Lung (tissue), 12 donors: Measurements from ENCODE around the gene LILRB1. TPM values are rescaled to one million over a fixed set of nuclear protein-coding genes. Genes with fewer than 3 reads are reported as not detected.
"Not testable (repeated sequence)": the region's sequence is repeated elsewhere in the genome, so short reads cannot be mapped to it uniquely, and the experiment has no call there.

Experiments
- ATAC-seq: fragments of 200-7000 bp; cut with Tn5 transposase; one replicate; pipeline ENCODE4 v1.9.1; 2020; ENCODE audit warnings: moderate number of reproducible peaks; ENCODE audit not compliant: insufficient read depth, low FRiP score
- DNase-seq, 3 donors: peaks; one replicate each; pipeline ENCODE4 v3.0.0-alpha.2; 2013 to 2017
- H3K27ac ChIP-seq, 2 donors: one replicate each; pipeline ENCODE4 v1.5.1; 2013; ENCODE audit warnings: mild to moderate bottlenecking in 2 of 2, moderate library complexity in 2 of 2, control low read depth in 1 of 2, inconsistent platforms in 1 of 2, low read depth in 1 of 2, low read length in 1 of 2
- H3K27me3 ChIP-seq, 3 donors: one replicate each; pipeline ENCODE4 v1.5.1; 2013; ENCODE audit warnings: low read length in 2 of 3; ENCODE audit not compliant: control insufficient read depth in 3 of 3, insufficient read depth in 3 of 3
- H3K36me3 ChIP-seq, 4 donors: one replicate each; pipeline ENCODE4 v1.5.1; 2013; ENCODE audit warnings: low read length in 4 of 4, mild to moderate bottlenecking in 1 of 4, moderate library complexity in 1 of 4; ENCODE audit not compliant: control insufficient read depth in 4 of 4, insufficient read depth in 4 of 4
- H3K4me1 ChIP-seq, 5 donors: one replicate each; pipeline ENCODE4 v1.5.1; 2013; ENCODE audit warnings: low read length in 5 of 5, mild to moderate bottlenecking in 2 of 5, moderate library complexity in 1 of 5; ENCODE audit not compliant: control insufficient read depth in 5 of 5, insufficient read depth in 5 of 5
- H3K4me3 ChIP-seq: one replicate; pipeline ENCODE4 v1.5.1; 2013; ENCODE audit warnings: mild to moderate bottlenecking, control low read depth, moderate library complexity
- H3K9ac ChIP-seq, 2 donors: one replicate each; pipeline ENCODE4 v1.5.1; 2013; ENCODE audit warnings: low read length in 2 of 2, control low read depth in 1 of 2; ENCODE audit not compliant: insufficient read depth in 1 of 2
- H3K9me3 ChIP-seq, 4 donors: one replicate each; pipeline ENCODE4 v1.5.1; 2013; ENCODE audit warnings: low read length in 3 of 4, mild to moderate bottlenecking in 1 of 4, moderate library complexity in 1 of 4; ENCODE audit not compliant: control insufficient read depth in 4 of 4, insufficient read depth in 3 of 4
- WGBS, 2 donors: extraction: QIAGEN DNeasy Blood & Tissue Kit; methylation state at CpG; one replicate each; pipeline ENCODE4 v1.1.7; 2013; 5-methylcytosine and 5-hydroxymethylcytosine counted together
- polyA plus RNA-seq, 2 donors: library from polyadenylated mRNA; stranded (reverse); fragments of 200-250 nt; gene quantifications; one replicate each; pipeline ENCODE4 v1.2.1, GENCODE V29; 2013
- total RNA-seq, 2 donors: library from RNA; depleted of rRNA in 1 of 2; stranded (reverse); fragments of >200 nt in 1 of 2; gene quantifications; one replicate each; pipeline ENCODE4 v1.2.1, GENCODE V29; 2014 to 2021
- TF ChIP-seq, protein P1 (sequence below): IDR thresholded peaks from 2 replicates; pipeline ENCODE4 v1.5.1; 2012; ENCODE audit warnings: mild to moderate bottlenecking; ENCODE audit errors: control extremely low read depth, extremely low read depth
- donor health status: control.
- donor health status: control.
- donor health status: Bipolar disorder and iron deficiency.
- donor health status: healthy.
- donor health status: DM: yes; HTN: yes; CAD: no.

Gene LILRB1
- total and polyA plus RNA-seq, 4 donors: 5.1 to 90.5 (median 20.7) TPM

DNA sequence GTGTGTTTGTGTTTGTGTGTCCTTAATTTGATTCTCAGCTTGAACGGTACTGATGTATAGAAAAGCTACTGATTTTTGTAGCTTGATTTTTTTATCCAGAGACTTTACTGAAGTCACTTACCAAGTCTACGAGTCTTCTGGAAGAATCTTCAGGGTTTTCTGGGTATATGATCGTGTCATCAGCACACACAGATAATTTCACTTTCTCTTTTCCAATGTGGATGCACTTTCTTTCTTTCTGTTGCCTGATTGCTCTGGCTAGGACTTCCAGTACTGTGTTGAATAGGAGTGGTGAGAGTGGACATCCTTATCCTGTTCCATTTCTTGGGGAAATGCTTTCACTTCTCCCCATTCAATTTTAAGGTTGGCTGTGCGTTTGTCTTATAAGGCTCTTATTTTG lies 7.9 kb upstream of the LILRB1 start:
- Histone ChIP-seq H3K9ac (no peak overlapping the region), H3K9me3 (peaks cover 0 to 4% (median 0%) of the 10 kb centered on the region in 4 donors), H3K27me3 (no peaks in the 10 kb centered on the region), H3K4me1 (no peaks in the 10 kb centered on the region), H3K4me3 (no peak overlapping the region), H3K27ac (no peak overlapping the region), H3K36me3 (no peaks in the 10 kb centered on the region)
- TF ChIP-seq, protein P1, sequence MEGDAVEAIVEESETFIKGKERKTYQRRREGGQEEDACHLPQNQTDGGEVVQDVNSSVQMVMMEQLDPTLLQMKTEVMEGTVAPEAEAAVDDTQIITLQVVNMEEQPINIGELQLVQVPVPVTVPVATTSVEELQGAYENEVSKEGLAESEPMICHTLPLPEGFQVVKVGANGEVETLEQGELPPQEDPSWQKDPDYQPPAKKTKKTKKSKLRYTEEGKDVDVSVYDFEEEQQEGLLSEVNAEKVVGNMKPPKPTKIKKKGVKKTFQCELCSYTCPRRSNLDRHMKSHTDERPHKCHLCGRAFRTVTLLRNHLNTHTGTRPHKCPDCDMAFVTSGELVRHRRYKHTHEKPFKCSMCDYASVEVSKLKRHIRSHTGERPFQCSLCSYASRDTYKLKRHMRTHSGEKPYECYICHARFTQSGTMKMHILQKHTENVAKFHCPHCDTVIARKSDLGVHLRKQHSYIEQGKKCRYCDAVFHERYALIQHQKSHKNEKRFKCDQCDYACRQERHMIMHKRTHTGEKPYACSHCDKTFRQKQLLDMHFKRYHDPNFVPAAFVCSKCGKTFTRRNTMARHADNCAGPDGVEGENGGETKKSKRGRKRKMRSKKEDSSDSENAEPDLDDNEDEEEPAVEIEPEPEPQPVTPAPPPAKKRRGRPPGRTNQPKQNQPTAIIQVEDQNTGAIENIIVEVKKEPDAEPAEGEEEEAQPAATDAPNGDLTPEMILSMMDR: no peak
- no peak for DNase-seq
- no peak for ATAC-seq
- WGBS, 2 donors: 65 to 77% methylated on average over 4 of the region's 4 CpGs

DNA sequence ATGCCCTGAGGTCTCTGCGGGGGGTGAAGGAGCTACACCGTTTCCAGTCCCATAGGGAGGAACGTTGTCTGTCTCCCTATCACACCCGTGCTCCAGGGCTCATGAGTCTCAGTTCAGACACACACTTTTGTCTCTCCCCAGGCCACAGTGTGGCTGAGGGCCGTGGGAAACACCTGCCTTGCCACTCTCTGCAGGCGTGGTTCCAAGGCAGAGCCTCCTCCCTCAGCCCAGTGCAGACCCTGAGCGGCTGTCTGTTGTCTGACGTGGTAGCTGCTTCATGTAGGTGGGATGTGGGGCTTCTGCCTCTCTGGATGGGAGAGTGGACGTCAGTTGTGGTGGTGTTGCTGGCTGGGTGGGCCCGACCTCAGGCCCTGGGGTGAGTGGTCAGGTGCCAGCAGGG lies 6.0 kb upstream of the LILRB1 start:
- DNase-seq, H3K4me3 ChIP-seq, ATAC-seq, H3K27me3 ChIP-seq, H3K9ac ChIP-seq, H3K9me3 ChIP-seq, H3K27ac ChIP-seq, H3K4me1 ChIP-seq, H3K36me3 ChIP-seq: not testable (repeated sequence)
- WGBS, 2 donors: 71% methylated on average over 8 to 10 of the region's 10 CpGs

DNA sequence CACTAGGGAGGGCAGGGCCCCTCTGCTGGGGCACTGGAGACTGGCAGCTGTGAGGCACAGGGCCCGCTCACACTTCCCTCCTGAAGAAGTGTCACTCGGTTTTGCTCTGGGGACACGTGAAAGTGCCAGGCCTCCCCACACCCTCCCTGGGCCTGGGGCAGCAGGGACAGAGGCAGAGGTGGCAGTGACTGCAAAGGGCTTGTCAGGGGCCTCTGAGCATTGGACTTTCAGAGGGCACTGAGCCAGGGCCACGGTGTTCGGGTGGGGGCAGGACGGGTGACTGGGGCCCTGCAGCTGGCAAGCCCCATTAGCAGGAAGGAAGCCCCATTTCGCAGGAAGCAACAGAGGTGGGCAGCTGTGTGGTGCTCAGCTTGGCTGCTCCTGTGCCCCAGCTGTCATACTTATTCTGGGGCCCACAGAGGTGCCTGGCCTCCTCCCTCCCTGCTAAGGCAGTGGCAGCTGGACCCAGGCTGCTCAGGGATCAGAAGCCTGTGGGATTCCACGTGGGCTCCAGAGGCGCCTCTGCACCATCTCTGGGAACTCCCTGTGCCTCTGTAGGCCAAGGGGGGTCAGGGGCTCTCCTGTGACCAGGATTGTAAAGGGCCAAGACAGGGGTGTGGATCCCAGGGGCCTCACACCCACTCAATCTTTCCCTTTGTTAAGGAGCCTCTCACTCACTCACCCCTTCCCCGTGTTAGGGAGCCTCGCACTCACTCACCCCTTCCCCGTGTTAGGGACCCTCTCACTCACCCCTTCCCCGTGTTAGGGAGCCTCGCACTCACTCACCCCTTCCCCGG lies 5.2 kb upstream of the LILRB1 start:
- not testable (repeated sequence) for DNase-seq, ATAC-seq, H3K4me1 ChIP-seq, H3K27me3 ChIP-seq, H3K4me3 ChIP-seq, H3K27ac ChIP-seq, H3K36me3 ChIP-seq, H3K9ac ChIP-seq, H3K9me3 ChIP-seq
- WGBS, 2 donors: 48 to 59% methylated on average over 14 of the region's 15 CpGs

DNA sequence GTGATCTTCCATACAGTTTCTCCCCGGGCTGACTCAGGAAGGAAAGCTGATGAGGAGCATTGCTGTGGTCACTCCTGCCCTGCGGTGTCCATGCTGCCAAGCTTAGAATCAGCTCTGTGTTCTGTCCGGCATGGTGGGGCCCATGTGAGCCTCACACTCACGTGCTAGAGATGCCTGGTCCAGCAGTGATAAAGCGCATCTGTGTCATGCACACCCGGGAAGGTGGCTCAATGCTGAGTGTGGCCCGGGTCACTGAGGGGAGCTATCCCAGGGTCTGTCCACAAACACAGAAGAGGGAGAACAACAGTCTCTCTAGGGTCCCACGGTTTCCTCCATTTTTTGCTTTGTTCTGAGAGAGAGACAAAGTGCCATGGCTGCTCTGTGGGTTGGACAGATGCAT lies 3.5 kb upstream of the LILRB1 start:
- H3K27me3 ChIP-seq: no peaks in the 10 kb centered on the region
- no peak for ATAC-seq
- no peak overlapping the region for H3K27ac ChIP-seq
- peaks cover 0 to 4% (median 0%) of the 10 kb centered on the region in 4 donors for H3K9me3 ChIP-seq
- WGBS, 2 donors: 84 to 91% methylated on average over 8 of the region's 8 CpGs
- no peak for DNase-seq
- TF ChIP-seq, protein P1: no peak
- peaks cover 0 to 3% (median 0%) of the 10 kb centered on the region in 5 donors for H3K4me1 ChIP-seq
- no peak overlapping the region for H3K4me3 ChIP-seq
- H3K36me3 ChIP-seq: no peaks in the 10 kb centered on the region
- H3K9ac ChIP-seq: no peak overlapping the region

DNA sequence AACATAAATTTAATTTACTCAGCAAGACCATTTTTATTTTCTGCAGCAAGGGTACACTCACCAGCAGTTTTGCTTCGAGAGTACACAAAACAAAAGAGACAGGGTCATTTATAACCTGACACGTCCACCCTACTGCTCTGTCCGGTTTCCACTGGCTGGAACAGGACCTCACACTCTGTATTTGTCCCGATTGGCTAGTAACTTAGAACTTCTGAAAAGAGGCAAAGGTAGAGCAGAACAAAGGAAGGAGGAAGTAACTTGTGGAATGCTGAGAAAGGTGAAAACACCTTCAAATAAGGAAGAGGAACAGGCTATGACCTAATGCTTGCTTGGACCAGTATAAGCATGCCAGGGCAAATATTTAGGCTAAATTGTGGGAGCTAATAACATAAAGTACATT lies 2.4 kb upstream of the LILRB1 start:
- not testable (repeated sequence) for ATAC-seq, H3K4me1 ChIP-seq, H3K27ac ChIP-seq, H3K9me3 ChIP-seq, H3K36me3 ChIP-seq, H3K27me3 ChIP-seq, H3K9ac ChIP-seq, H3K4me3 ChIP-seq
- WGBS, 2 donors: 39 to 76% methylated on average over 4 of the region's 4 CpGs
- DNase-seq: peak in 1 of 3 donors; percentile 13
